Loucy (cell line): ENCODE measurements around the gene MEF2A.

ENCODE experiments used
- EZH2phosphoT487 ChIP-seq: fragments of 200-600 bp; IDR thresholded peaks from 2 replicates; pipeline ENCODE4 v1.6.1; 2018; ENCODE audit warnings: antibody characterized with exemption, mild to moderate bottlenecking, moderate library complexity, borderline replicate concordance
- TF ChIP-seq, protein P1 (sequence below): fragments of 200-600 bp; sonication (generic); conservative IDR thresholded peaks from 2 replicates; pipeline ENCODE4 v1.5.1; 2014; ENCODE audit warnings: mild to moderate bottlenecking, antibody characterized with exemption, low read length

DNA sequence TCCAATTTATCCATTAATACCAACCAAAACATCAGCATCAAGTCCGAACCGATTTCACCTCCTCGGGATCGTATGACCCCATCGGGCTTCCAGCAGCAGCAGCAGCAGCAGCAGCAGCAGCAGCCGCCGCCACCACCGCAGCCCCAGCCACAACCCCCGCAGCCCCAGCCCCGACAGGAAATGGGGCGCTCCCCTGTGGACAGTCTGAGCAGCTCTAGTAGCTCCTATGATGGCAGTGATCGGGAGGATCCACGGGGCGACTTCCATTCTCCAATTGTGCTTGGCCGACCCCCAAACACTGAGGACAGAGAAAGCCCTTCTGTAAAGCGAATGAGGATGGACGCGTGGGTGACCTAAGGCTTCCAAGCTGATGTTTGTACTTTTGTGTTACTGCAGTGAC is 146.6 kb downstream of the MEF2A start:
- TF ChIP-seq, protein P1, sequence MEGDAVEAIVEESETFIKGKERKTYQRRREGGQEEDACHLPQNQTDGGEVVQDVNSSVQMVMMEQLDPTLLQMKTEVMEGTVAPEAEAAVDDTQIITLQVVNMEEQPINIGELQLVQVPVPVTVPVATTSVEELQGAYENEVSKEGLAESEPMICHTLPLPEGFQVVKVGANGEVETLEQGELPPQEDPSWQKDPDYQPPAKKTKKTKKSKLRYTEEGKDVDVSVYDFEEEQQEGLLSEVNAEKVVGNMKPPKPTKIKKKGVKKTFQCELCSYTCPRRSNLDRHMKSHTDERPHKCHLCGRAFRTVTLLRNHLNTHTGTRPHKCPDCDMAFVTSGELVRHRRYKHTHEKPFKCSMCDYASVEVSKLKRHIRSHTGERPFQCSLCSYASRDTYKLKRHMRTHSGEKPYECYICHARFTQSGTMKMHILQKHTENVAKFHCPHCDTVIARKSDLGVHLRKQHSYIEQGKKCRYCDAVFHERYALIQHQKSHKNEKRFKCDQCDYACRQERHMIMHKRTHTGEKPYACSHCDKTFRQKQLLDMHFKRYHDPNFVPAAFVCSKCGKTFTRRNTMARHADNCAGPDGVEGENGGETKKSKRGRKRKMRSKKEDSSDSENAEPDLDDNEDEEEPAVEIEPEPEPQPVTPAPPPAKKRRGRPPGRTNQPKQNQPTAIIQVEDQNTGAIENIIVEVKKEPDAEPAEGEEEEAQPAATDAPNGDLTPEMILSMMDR, result no peak
- TF ChIP-seq EZH2phosphoT487, result no peak
